Measurements from ENCODE around the gene ZNF492.

ZNF492 gene

GRCh38 chr19:22617614-22618320 is 16.4 kb upstream of the ZNF492 start:
- DNase-seq (ENCODE audit: low read depth in 2 of 2): no peak
- no peak overlapping the region for H3K4me3 ChIP-seq (replicated peaks in 1 of 2; ENCODE audit: low read depth in 2 of 2, low read length in 2 of 2)
- no peak for TF ChIP-seq CTCF (IDR thresholded peaks at IDR 0.05; ENCODE audit: low read depth, low read length)

GRCh38 chr19:22619371-22619770 is 14.8 kb upstream of the ZNF492 start:
- DNase-seq (ENCODE audit: low read depth in 2 of 2): no peak
- TF ChIP-seq CTCF (IDR thresholded peaks at IDR 0.05; ENCODE audit: low read depth, low read length): no peak

GRCh38 chr19:22619932-22620331 is 14.2 kb upstream of the ZNF492 start:
- H3K4me3 ChIP-seq (replicated peaks in 1 of 2; ENCODE audit: low read depth in 2 of 2, low read length in 2 of 2): no peak overlapping the region
- DNase-seq (ENCODE audit: low read depth in 2 of 2): no peak
- no peak for TF ChIP-seq CTCF (IDR thresholded peaks at IDR 0.05; ENCODE audit: low read depth, low read length)

More at GRCh38 chr19:22619371-22619770, 14.8 kb upstream of the ZNF492 start:
- H3K4me3 ChIP-seq (replicated peaks in 1 of 2; ENCODE audit: low read depth in 2 of 2, low read length in 2 of 2): no peak overlapping the region

GRCh38 chr19:22620401-22620800 is 13.7 kb upstream of the ZNF492 start:
- no peak overlapping the region for H3K4me3 ChIP-seq (replicated peaks in 1 of 2; ENCODE audit: low read depth in 2 of 2, low read length in 2 of 2)
- DNase-seq (ENCODE audit: low read depth in 2 of 2): no peak
- TF ChIP-seq CTCF (IDR thresholded peaks at IDR 0.05; ENCODE audit: low read depth, low read length): no peak

GRCh38 chr19:22620912-22621311 is 13.2 kb upstream of the ZNF492 start:
- TF ChIP-seq CTCF (IDR thresholded peaks at IDR 0.05; ENCODE audit: low read depth, low read length): no peak
- DNase-seq (ENCODE audit: low read depth in 2 of 2): no peak
- no peak overlapping the region for H3K4me3 ChIP-seq (replicated peaks in 1 of 2; ENCODE audit: low read depth in 2 of 2, low read length in 2 of 2)

GRCh38 chr19:22622020-22622419 is 12.1 kb upstream of the ZNF492 start:
- TF ChIP-seq CTCF (IDR thresholded peaks at IDR 0.05; ENCODE audit: low read depth, low read length): no peak
- no peak for DNase-seq (ENCODE audit: low read depth in 2 of 2)
- no peak overlapping the region for H3K4me3 ChIP-seq (replicated peaks in 1 of 2; ENCODE audit: low read depth in 2 of 2, low read length in 2 of 2)
